ENCODE results near the gene ARHGAP45.

GRCh38 chr19:1109697-1110671 lies 43.0 kb downstream of the ARHGAP45 start:
- TF ChIP-seq, protein P1, sequence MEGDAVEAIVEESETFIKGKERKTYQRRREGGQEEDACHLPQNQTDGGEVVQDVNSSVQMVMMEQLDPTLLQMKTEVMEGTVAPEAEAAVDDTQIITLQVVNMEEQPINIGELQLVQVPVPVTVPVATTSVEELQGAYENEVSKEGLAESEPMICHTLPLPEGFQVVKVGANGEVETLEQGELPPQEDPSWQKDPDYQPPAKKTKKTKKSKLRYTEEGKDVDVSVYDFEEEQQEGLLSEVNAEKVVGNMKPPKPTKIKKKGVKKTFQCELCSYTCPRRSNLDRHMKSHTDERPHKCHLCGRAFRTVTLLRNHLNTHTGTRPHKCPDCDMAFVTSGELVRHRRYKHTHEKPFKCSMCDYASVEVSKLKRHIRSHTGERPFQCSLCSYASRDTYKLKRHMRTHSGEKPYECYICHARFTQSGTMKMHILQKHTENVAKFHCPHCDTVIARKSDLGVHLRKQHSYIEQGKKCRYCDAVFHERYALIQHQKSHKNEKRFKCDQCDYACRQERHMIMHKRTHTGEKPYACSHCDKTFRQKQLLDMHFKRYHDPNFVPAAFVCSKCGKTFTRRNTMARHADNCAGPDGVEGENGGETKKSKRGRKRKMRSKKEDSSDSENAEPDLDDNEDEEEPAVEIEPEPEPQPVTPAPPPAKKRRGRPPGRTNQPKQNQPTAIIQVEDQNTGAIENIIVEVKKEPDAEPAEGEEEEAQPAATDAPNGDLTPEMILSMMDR (IDR thresholded peaks at IDR 0.05) = no peak
- TF ChIP-seq EP300 (IDR thresholded peaks at IDR 0.05) = no peak
- TF ChIP-seq POLR2AphosphoS5 (IDR thresholded peaks at IDR 0.05) = no peak

Data from suprapubic skin (tissue), 4 donors.